Activated T-helper 1 cell treated with anti-CD3 and anti-CD28 coated beads, Interleukin-2, amount 50 U/mL, for 16 hours (primary cell): Measurements from ENCODE around the gene PCID2.
"Not testable (repeated sequence)": the region's sequence is repeated elsewhere in the genome, so short reads cannot be mapped to it uniquely, and the experiment has no call there.

Source experiments
- DNase-seq, 2 donors: peaks; one replicate each; pipeline ENCODE4 v3.0.0-alpha.2; 2020; ENCODE audit warnings: low read depth in 1 of 2, low spot score in 1 of 2

The PCID2 gene

GRCh38 chr13:113208421-113209335, at the start of gene PCID2:
PCID2 (minus strand) TSS chr13:113208669; CDS start chr13:113208634, 35 bp downstream.
- DNase-seq, result peak; percentile 81 to 87

- DNase-seq, result not testable (repeated sequence)
Measured at GRCh38 chr13:113257908-113258307, 49.4 kb upstream of the PCID2 start.

- DNase-seq, result no peak
Measured at GRCh38 chr13:113252516-113253095, 44.1 kb upstream of the PCID2 start.

GRCh38 chr13:113245849-113246796, 37.7 kb upstream of the PCID2 start:
- no peak for DNase-seq

DNA sequence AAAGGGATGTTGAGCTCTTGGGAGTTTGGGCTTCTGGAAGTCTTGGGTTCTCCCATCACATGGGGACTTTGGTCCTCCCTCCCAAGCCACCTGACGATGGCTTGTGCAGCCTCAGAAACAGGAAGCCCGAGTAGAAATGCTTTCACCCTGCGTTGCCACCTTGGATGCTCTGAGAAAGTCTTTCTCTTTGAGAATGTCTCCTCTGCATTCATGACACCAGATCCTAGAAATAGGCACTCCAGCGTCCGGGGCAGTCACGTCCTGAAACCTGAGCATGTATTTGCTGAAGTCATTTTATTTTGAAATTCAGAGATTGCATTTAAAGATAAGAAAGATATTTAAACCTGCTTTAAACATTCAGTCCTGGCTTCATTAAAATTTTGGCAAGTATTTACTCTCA, 35.4 kb upstream of the PCID2 start:
- DNase-seq, result no peak

DNA sequence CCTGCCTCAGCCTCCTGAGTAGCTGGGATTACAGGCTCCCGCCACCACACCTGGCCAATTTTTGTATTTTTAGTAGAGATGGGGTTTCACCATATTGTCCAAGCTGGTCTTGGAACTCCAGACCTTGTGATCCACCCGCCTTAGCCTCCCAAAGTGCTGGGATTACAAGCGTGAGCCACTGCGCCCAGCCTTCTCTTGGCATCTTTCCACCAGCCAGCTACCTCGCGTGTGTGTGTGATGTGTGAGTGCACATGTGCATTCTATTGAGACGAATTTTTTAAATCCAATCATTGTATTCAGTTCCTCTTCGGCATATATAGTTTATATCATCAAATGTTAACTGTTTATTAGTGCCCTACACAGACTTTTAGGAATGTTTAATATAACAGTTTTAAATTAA, 33.2 kb upstream of the PCID2 start:
- not testable (repeated sequence) for DNase-seq

GRCh38 chr13:113239986-113240385, 31.5 kb upstream of the PCID2 start:
- no peak for DNase-seq

GRCh38 chr13:113239357-113239756, 30.9 kb upstream of the PCID2 start:
- DNase-seq, result no peak

GRCh38 chr13:113238536-113238935, 30.1 kb upstream of the PCID2 start:
- no peak for DNase-seq

DNA sequence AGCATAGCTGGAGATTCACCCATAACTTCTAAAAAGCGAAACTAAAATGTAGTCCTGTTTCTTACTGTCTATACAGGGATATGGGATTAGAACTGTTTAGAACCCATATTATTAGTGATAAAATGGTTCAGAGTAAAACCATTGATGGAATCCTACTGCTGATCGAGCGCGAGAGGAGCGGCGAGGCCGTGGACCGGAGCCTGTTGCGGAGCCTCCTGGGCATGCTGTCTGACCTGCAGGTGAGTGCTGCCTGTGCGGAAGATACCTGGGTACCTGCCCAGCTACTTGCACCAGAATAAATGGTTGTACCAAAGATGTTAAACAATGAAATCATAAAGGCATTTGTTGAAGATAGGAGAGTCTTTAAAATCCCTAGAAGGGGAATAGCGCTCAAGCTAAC, 24.6 kb upstream of the PCID2 start:
- DNase-seq, result no peak

DNA sequence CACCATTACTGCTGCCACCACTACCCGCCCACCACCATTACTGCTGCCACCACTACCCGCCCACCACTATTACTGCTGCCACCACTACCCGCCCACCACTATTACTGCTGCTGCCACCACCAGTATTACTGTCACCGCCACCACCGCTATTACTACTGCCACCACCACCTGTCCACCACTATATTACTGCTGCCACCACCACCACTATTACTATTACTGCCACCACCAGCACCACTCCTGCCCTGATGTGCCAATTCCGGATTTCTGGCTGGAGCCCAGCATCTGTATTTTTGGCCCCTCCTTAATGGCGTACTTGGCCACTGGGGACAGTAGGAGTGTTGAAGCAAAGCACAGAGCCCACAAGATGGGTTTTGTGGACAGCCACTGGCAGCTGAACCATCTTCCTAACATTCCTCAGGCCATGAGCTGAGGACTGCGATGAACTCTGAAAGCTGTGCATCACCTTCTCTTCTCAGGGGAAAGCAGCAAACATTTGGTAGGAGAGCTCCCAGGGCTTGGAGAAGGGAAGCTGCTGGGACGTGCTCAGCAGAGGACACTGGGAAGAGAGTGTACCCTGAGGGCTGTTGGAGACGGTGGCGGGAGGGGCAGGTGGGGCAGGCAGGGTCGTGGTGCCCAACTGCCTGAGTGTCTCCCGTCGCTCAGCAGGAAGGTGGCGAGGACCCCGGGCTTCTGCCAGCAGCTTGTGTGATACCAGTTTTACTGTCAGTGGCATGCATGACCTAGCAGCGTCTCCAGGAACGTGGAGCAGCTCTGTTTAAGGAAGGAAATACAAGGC, 23.9 kb upstream of the PCID2 start:
- no peak for DNase-seq

- no peak for DNase-seq
Measured at GRCh38 chr13:113231306-113232207, 23.1 kb upstream of the PCID2 start.

DNA sequence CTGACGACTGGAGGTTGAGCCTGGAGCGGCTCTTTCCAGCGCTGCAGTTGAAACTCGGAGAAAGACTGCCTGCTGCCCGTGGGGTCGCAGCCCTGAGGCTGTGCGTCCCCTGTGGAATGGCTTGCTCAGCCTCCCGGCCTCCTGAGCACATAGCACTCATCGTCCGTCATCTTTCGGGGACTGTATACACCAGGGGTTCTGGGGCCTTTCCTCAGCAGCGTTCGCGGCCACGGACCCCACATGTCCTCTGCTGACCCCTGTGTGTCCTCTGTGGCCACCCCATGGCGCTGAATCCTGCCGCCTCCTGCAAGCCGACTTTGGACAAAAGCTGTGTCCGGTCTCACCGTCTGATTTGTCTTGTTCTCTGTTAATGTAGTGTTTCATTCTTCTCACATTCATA, 21.3 kb upstream of the PCID2 start:
- no peak for DNase-seq

- DNase-seq, result no peak
Measured at GRCh38 chr13:113229161-113229560, 20.7 kb upstream of the PCID2 start.

GRCh38 chr13:113226873-113227450, 18.5 kb upstream of the PCID2 start:
- DNase-seq, result no peak

DNA sequence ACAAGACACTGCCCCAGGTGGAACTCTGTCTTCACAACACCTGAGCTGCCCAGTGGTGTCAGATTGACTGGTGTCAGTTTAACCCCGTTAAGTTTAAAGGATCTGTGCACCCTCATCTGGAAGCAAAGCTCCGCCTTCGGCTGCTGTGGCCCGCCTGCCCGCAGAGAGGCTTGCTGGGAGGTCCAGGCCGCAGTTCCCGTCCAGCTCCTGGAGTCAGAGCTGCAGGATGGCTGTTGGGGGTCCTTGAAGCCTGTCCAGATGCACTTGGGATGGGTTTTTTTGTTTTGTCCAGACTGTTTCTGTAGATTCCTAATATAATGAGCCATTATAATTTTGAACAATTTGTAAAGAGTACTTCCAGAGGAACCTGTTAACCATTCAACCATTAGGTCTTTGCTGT, 17.0 kb upstream of the PCID2 start:
- no peak for DNase-seq

- no peak for DNase-seq
Measured at GRCh38 chr13:113224486-113224885, 16.0 kb upstream of the PCID2 start.

DNA sequence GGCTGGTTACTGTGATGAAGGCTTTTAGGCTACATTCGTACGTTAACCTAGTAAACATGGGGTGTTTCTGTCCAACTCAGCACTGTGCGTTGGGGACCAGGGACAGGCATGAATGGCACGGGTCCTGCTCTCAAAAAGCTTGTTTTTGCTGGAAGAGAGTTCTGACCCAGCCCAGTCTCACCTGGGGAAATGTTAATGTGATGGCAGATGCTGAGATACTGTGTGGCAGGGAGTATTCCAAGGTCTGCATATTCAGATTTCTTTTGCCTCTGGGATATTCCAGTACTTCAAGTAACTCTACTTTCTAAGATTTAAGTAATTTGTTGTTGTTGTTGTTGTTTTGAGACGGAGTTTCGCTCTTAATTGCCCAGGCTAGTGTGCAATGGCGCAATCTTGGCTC, 14.6 kb upstream of the PCID2 start:
- no peak for DNase-seq

DNA sequence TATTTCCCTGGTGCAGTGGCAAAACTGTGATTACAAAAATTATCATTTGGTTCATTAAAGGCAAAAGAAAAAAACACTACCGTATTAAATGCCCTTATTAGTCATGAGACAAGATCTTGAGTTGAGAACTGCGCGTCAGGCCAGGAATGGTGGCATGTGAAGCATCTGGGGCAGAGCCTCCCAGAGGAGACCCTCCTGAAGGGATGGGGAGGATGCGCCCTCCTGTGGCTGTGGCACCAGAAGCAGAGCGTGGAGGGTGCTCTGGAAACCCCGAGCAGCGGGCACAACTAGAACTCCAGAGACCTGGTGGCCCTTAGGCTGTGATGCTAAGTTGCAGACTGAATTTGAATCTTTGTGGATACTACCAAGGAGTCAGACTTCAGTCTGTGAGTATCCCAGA, 12.4 kb upstream of the PCID2 start:
- DNase-seq, result no peak
